ENCODE measurements around the gene SCYGR5. TPM values are rescaled to one million over a fixed set of nuclear protein-coding genes. Genes with fewer than 3 reads are reported as not detected.

Gene SCYGR5
- total RNA-seq, 1 experiment from 2014 or later: not detected

GRCh38 chr2:227625420-227625819, 41.2 kb upstream of the SCYGR5 start:
- DNase-seq (ENCODE audit: low spot score): no peak
- H3K36me3 ChIP-seq (ENCODE audit: insufficient read depth, low read length, poor library complexity, severe bottlenecking): no peaks in the 10 kb centered on the region
- intact Hi-C loops (cut with micrococcal nuclease; ENCODE audit: unreplicated experiment): no loop called here
- no TSS peak for BruUV-seq (replicated peaks)
- no peaks in the 10 kb centered on the region for H3K27me3 ChIP-seq (replicated peaks; ENCODE audit: insufficient read depth, low read depth, low read length, poor library complexity)
- ChIA-PET CTCF (no interaction called here), POLR2A (ENCODE audit: low non-redundant PET) (no interaction called here)
- H3K9me3 ChIP-seq (ENCODE audit: low read depth, low read length, poor library complexity, severe bottlenecking): no peaks in the 10 kb centered on the region
- no peak overlapping the region for H3K27ac ChIP-seq (ENCODE audit: low read depth, low read length, poor library complexity, severe bottlenecking)
- H3K4me1 ChIP-seq (ENCODE audit: insufficient read depth, low read length, poor library complexity, severe bottlenecking): no peaks in the 10 kb centered on the region
- TF ChIP-seq CTCF (conservative IDR thresholded peaks at IDR 0.05; ENCODE audit: low read depth, low read length) (no peak), EZH2 (IDR thresholded peaks at IDR 0.05; ENCODE audit: borderline replicate concordance, low read depth, low read length, poor library complexity, severe bottlenecking) (no peak)
- H3K4me3 ChIP-seq (ENCODE audit: low read depth, low read length, poor library complexity, severe bottlenecking): no peak overlapping the region

- Histone ChIP-seq H3K27me3 (replicated peaks; ENCODE audit: insufficient read depth, low read depth, low read length, poor library complexity) (no peaks in the 10 kb centered on the region), H3K9me3 (ENCODE audit: low read depth, low read length, poor library complexity, severe bottlenecking) (no peaks in the 10 kb centered on the region), H3K4me3 (ENCODE audit: low read depth, low read length, poor library complexity, severe bottlenecking) (no peak overlapping the region), H3K27ac (ENCODE audit: low read depth, low read length, poor library complexity, severe bottlenecking) (no peak overlapping the region), H3K36me3 (ENCODE audit: insufficient read depth, low read length, poor library complexity, severe bottlenecking) (no peaks in the 10 kb centered on the region), H3K4me1 (ENCODE audit: insufficient read depth, low read length, poor library complexity, severe bottlenecking) (no peaks in the 10 kb centered on the region)
- no TSS peak for BruUV-seq (replicated peaks)
- intact Hi-C loops (cut with micrococcal nuclease; ENCODE audit: unreplicated experiment): no loop called here
- TF ChIP-seq EZH2 (IDR thresholded peaks at IDR 0.05; ENCODE audit: borderline replicate concordance, low read depth, low read length, poor library complexity, severe bottlenecking) (no peak), CTCF (conservative IDR thresholded peaks at IDR 0.05; ENCODE audit: low read depth, low read length) (no peak)
- no peak for DNase-seq (ENCODE audit: low spot score)
- ChIA-PET CTCF (no interaction called here), POLR2A (ENCODE audit: low non-redundant PET) (interaction anchor here (0.6 kb wide), 1 partner anchor 809 kb away, joined by 4 read pairs; no protein-coding TSS in a partner anchor)
Observed at GRCh38 chr2:227626580-227627151, 39.9 kb upstream of the SCYGR5 start.

- no peaks in the 10 kb centered on the region for H3K4me1 ChIP-seq (ENCODE audit: insufficient read depth, low read length, poor library complexity, severe bottlenecking)
- no peaks in the 10 kb centered on the region for H3K36me3 ChIP-seq (ENCODE audit: insufficient read depth, low read length, poor library complexity, severe bottlenecking)
- intact Hi-C loops (cut with micrococcal nuclease; ENCODE audit: unreplicated experiment): no loop called here
- TF ChIP-seq EZH2 (IDR thresholded peaks at IDR 0.05; ENCODE audit: borderline replicate concordance, low read depth, low read length, poor library complexity, severe bottlenecking): no peak
- TF ChIP-seq CTCF (conservative IDR thresholded peaks at IDR 0.05; ENCODE audit: low read depth, low read length): no peak
- H3K27ac ChIP-seq (ENCODE audit: low read depth, low read length, poor library complexity, severe bottlenecking): no peak overlapping the region
- no peak for DNase-seq (ENCODE audit: low spot score)
- no peak overlapping the region for H3K4me3 ChIP-seq (ENCODE audit: low read depth, low read length, poor library complexity, severe bottlenecking)
- CTCF ChIA-PET: no interaction called here
- BruUV-seq (replicated peaks): no TSS peak
- H3K27me3 ChIP-seq (replicated peaks; ENCODE audit: insufficient read depth, low read depth, low read length, poor library complexity): no peaks in the 10 kb centered on the region
- POLR2A ChIA-PET (ENCODE audit: low non-redundant PET): no interaction called here
- H3K9me3 ChIP-seq (ENCODE audit: low read depth, low read length, poor library complexity, severe bottlenecking): no peaks in the 10 kb centered on the region
Observed at GRCh38 chr2:227627769-227628168, 38.8 kb upstream of the SCYGR5 start.

Measured in A673 (cell line).